Neural crest cell (in vitro differentiated cells): ENCODE results near the gene SPINT1. TPM values are rescaled to one million over a fixed set of nuclear protein-coding genes. Genes with fewer than 3 reads are reported as not detected.

Source experiments
- DNase-seq: peaks from one replicate; pipeline ENCODE4 v3.0.0; 2021; ENCODE audit warnings: low read depth, mixed read lengths, low spot score
- H3K27ac Mint-ChIP-seq: one replicate; pipeline ENCODE4 v1.8.0; 2021; ENCODE audit warnings: mild to moderate bottlenecking, mixed read lengths; ENCODE audit not compliant: unreplicated experiment
- H3K27me3 Mint-ChIP-seq: 2 replicates; pipeline ENCODE4 v1.8.0; 2021; ENCODE audit warnings: low read depth, mild to moderate bottlenecking, mixed read lengths
- H3K36me3 Mint-ChIP-seq: 2 replicates; pipeline ENCODE4 v1.8.0; 2021; ENCODE audit warnings: low read depth, mild to moderate bottlenecking, mixed read lengths
- H3K4me1 Mint-ChIP-seq: 2 replicates; pipeline ENCODE4 v1.8.0; 2021; ENCODE audit warnings: mixed read lengths
- H3K4me3 Mint-ChIP-seq: one replicate; pipeline ENCODE4 v1.8.0; 2021; ENCODE audit warnings: mild to moderate bottlenecking, mixed read lengths
- H3K9me3 Mint-ChIP-seq: 2 replicates; pipeline ENCODE4 v1.8.0; 2021; ENCODE audit warnings: mixed read lengths
- total RNA-seq: library from RNA; stranded (reverse); gene quantifications from 2 replicates; pipeline ENCODE4 v1.2.1, GENCODE V29; 2021
- TF ChIP-seq, protein P1 (sequence below): fragments of 200-600 bp; sonication (generic); conservative IDR thresholded peaks from 2 replicates; pipeline ENCODE4 v1.5.0; 2021; ENCODE audit warnings: antibody characterized with exemption, mild to moderate bottlenecking

Gene SPINT1
- total RNA-seq, 1 donor from 2014 or later, result 1.0 TPM

GRCh38 chr15:40843261-40843884 is 475 bp upstream of the SPINT1 start:
- DNase-seq, result no peak

GRCh38 chr15:40844696-40845030 is 815 bp downstream of the SPINT1 start:
- peaks cover 19% of the 10 kb centered on the region for H3K4me1 Mint-ChIP-seq
- no peaks in the 10 kb centered on the region for H3K36me3 Mint-ChIP-seq
- TF ChIP-seq, protein P1, sequence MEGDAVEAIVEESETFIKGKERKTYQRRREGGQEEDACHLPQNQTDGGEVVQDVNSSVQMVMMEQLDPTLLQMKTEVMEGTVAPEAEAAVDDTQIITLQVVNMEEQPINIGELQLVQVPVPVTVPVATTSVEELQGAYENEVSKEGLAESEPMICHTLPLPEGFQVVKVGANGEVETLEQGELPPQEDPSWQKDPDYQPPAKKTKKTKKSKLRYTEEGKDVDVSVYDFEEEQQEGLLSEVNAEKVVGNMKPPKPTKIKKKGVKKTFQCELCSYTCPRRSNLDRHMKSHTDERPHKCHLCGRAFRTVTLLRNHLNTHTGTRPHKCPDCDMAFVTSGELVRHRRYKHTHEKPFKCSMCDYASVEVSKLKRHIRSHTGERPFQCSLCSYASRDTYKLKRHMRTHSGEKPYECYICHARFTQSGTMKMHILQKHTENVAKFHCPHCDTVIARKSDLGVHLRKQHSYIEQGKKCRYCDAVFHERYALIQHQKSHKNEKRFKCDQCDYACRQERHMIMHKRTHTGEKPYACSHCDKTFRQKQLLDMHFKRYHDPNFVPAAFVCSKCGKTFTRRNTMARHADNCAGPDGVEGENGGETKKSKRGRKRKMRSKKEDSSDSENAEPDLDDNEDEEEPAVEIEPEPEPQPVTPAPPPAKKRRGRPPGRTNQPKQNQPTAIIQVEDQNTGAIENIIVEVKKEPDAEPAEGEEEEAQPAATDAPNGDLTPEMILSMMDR, result no peak
- H3K9me3 Mint-ChIP-seq, result no peaks in the 10 kb centered on the region
- H3K4me3 Mint-ChIP-seq, result peak overlapping the region; percentile 76
- no peak overlapping the region for H3K27ac Mint-ChIP-seq
- no peak for DNase-seq
- peaks cover 76% of the 10 kb centered on the region for H3K27me3 Mint-ChIP-seq

More at GRCh38 chr15:40843261-40843884, 475 bp upstream of the SPINT1 start:
- H3K4me1 Mint-ChIP-seq, result peaks cover 19% of the 10 kb centered on the region
- H3K4me3 Mint-ChIP-seq, result peak overlapping the region; percentile 78
- H3K27ac Mint-ChIP-seq, result no peak overlapping the region
- no peaks in the 10 kb centered on the region for H3K9me3 Mint-ChIP-seq
- TF ChIP-seq, protein P1, result no peak
- H3K27me3 Mint-ChIP-seq, result peaks cover 76% of the 10 kb centered on the region
- H3K36me3 Mint-ChIP-seq, result no peaks in the 10 kb centered on the region

- peak overlapping the region; percentile 76 for H3K4me3 Mint-ChIP-seq
- H3K9me3 Mint-ChIP-seq, result no peaks in the 10 kb centered on the region
- H3K27ac Mint-ChIP-seq, result no peak overlapping the region
- peaks cover 19% of the 10 kb centered on the region for H3K4me1 Mint-ChIP-seq
- no peak for DNase-seq
- peaks cover 75% of the 10 kb centered on the region for H3K27me3 Mint-ChIP-seq
- H3K36me3 Mint-ChIP-seq, result no peaks in the 10 kb centered on the region
- TF ChIP-seq, protein P1, result no peak
Observed at GRCh38 chr15:40845036-40845435, 1.2 kb downstream of the SPINT1 start.

- TF ChIP-seq, protein P1, result no peak
- Mint-ChIP-seq H3K4me3 (peak overlapping the region; percentile 29), H3K27ac (no peak overlapping the region), H3K27me3 (peaks cover 76% of the 10 kb centered on the region), H3K4me1 (peaks cover 19% of the 10 kb centered on the region), H3K9me3 (no peaks in the 10 kb centered on the region), H3K36me3 (no peaks in the 10 kb centered on the region)
- no peak for DNase-seq
Observed at GRCh38 chr15:40845511-40846284, 1.9 kb downstream of the SPINT1 start.

DNA sequence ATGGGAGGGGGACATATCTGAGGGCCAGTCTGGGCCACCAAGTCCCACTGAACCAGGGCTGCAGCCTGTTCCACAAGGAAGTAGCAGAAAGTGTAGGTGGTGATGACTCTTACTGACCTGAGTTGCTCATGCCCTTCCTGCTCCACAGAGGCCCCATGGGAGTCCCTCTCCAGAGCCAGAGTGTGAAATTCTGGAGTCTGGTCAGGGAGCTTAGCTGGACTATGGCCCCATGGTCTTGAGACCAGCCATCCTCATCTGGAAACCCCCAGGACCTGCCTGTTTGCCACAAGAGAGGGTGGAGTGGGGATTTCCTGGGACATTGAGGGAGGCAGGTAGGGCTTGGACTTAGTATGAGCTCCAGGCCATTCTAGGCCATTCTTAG is 3.0 kb downstream of the SPINT1 start:
- TF ChIP-seq, protein P1, result no peak
- H3K27ac Mint-ChIP-seq, result no peak overlapping the region
- H3K36me3 Mint-ChIP-seq, result no peaks in the 10 kb centered on the region
- no peak overlapping the region for H3K4me3 Mint-ChIP-seq
- H3K27me3 Mint-ChIP-seq, result peaks cover 65% of the 10 kb centered on the region
- peaks cover 19% of the 10 kb centered on the region for H3K4me1 Mint-ChIP-seq
- no peaks in the 10 kb centered on the region for H3K9me3 Mint-ChIP-seq
- no peak for DNase-seq
